Kidney (tissue), 14 donors: ENCODE measurements around the gene GAGE12J. TPM values are rescaled to one million over a fixed set of nuclear protein-coding genes. Genes with fewer than 3 reads are reported as not detected.
"Not testable (repeated sequence)": the region's sequence is repeated elsewhere in the genome, so short reads cannot be mapped to it uniquely, and the experiment has no call there.

ENCODE experiments used
- DNase-seq, 5 donors: peaks; one replicate each; pipeline ENCODE4 v3.0.0-alpha.2; 2013 to 2020
- FAIRE-seq: peaks from 2 replicates; lab custom pipeline; 2012; peaks lifted over from hg19 to GRCh38; lab: Jason Lieb, UNC
- H3K27ac ChIP-seq, 2 donors: one replicate each; pipeline ENCODE4 v1.7.0; 2013; ENCODE audit warnings: low read depth in 2 of 2, low read length in 2 of 2, inconsistent platforms in 1 of 2
- H3K27me3 ChIP-seq: one replicate; pipeline ENCODE4 v1.7.1; 2013; ENCODE audit warnings: low read length, inconsistent platforms; ENCODE audit not compliant: control insufficient read depth, insufficient read depth
- H3K36me3 ChIP-seq, 3 donors: one replicate each; pipeline versions ENCODE4 v1.7.0 to v1.7.1; 2013; ENCODE audit warnings: low read length in 3 of 3, control low read depth in 1 of 3, inconsistent platforms in 1 of 3; ENCODE audit not compliant: insufficient read depth in 3 of 3, control insufficient read depth in 2 of 3
- H3K4me1 ChIP-seq, 3 donors: one replicate each; pipeline versions ENCODE4 v1.7.0 to v1.7.1; 2013; ENCODE audit warnings: low read length in 3 of 3, inconsistent platforms in 1 of 3, low read depth in 1 of 3; ENCODE audit not compliant: control insufficient read depth in 2 of 3, insufficient read depth in 2 of 3
- H3K4me3 ChIP-seq, 3 donors: one replicate each; pipeline versions ENCODE4 v1.7.0 to v1.8.1; 2013; ENCODE audit warnings: low read length in 3 of 3, control low read depth in 1 of 3, inconsistent platforms in 1 of 3
- H3K9ac ChIP-seq, 3 donors: one replicate each; pipeline versions ENCODE4 v1.7.0 to v1.7.1; 2013; ENCODE audit warnings: low read length in 3 of 3, control low read depth in 1 of 3, inconsistent platforms in 1 of 3
- H3K9me3 ChIP-seq, 3 donors: one replicate each; pipeline versions ENCODE4 v1.7.0 to v1.7.1; 2013; ENCODE audit warnings: low read length in 3 of 3, control low read depth in 1 of 3, inconsistent platforms in 1 of 3; ENCODE audit not compliant: control insufficient read depth in 2 of 3, insufficient read depth in 1 of 3
- CTCF ChIP-seq: IDR thresholded peaks from 3 replicates; pipeline ENCODE4 v1.5.1; 2012; ENCODE audit warnings: mild to moderate bottlenecking, moderate library complexity, borderline replicate concordance; ENCODE audit not compliant: insufficient read depth; ENCODE audit errors: extremely low read depth
- intact Hi-C: fragments of 100-400 bp; cut with DNase I; formaldehyde crosslinking; loops from one replicate; pipeline ENCODE4 v1.11.1; 2022
- polyA plus RNA-seq: library from polyadenylated mRNA; stranded (reverse); fragments of 350-450 nt; fragmentation: Illumina TruSeq; extraction: RNeasy Lipid Tissue Mini Kit (QIAGEN cat#74804); gene quantifications from one replicate; pipeline ENCODE4 v1.2.3, GENCODE V29; 2014; ENCODE audit warnings: low read depth, low replicate concordance; ENCODE audit not compliant: insufficient read depth
- total RNA-seq: library from RNA; stranded (reverse); fragmentation: NEBNext Ultra II Directional; extraction: Animal tissue kit (Norgen Biotek cat#: 25700); gene quantifications from one replicate; pipeline ENCODE4 v1.2.1, GENCODE V29; 2021
- donor health status: control.
- donor health status: control.
- donor health status: control.
- donor health status: control.
- donor health status: control.
- donor health status: DM: yes; HTN: yes; CAD: no.
- donor health status: Normal renal cell carcinoma (clear cell type).

The GAGE12J gene
- total and polyA plus RNA-seq, 2 donors from 2014 or later = not detected

GRCh38 chrX:49292400-49293362 lies 29.2 kb upstream of the GAGE12J start:
- Histone ChIP-seq H3K4me3 (no peak overlapping the region), H3K27ac (no peak overlapping the region), H3K36me3 (no peaks in the 10 kb centered on the region), H3K9ac (no peak overlapping the region), H3K4me1 (no peaks in the 10 kb centered on the region), H3K9me3 (no peaks in the 10 kb centered on the region), H3K27me3 (no peaks in the 10 kb centered on the region)
- FAIRE-seq (no peak), DNase-seq (peak in 1 of 5 donors; percentile 61)
- intact Hi-C loops = no loop called here
- no peak for TF ChIP-seq CTCF

- H3K36me3 ChIP-seq, H3K4me3 ChIP-seq, DNase-seq, H3K9me3 ChIP-seq, FAIRE-seq, H3K9ac ChIP-seq, H3K27ac ChIP-seq, intact Hi-C loops, H3K27me3 ChIP-seq, H3K4me1 ChIP-seq: not testable (repeated sequence)
Measured at GRCh38 chrX:49299293-49299692, 22.5 kb upstream of the GAGE12J start.

GRCh38 chrX:49300703-49301102 lies 21.1 kb upstream of the GAGE12J start:
- intact Hi-C loops = no loop called here
- Histone ChIP-seq H3K4me1 (no peaks in the 10 kb centered on the region), H3K27me3 (no peaks in the 10 kb centered on the region), H3K9ac (no peak overlapping the region), H3K9me3 (no peaks in the 10 kb centered on the region), H3K27ac (no peak overlapping the region), H3K36me3 (no peaks in the 10 kb centered on the region), H3K4me3 (no peak overlapping the region)
- FAIRE-seq = no peak
- no peak for TF ChIP-seq CTCF
- no peak for DNase-seq

GRCh38 chrX:49303346-49303745 lies 18.5 kb upstream of the GAGE12J start, which contains the start of gene GAGE10:
Gene GAGE10, plus strand, starts transcription at chrX:49303646. Its CDS starts 1,214 bp downstream, at chrX:49304860.
- no peak for DNase-seq
- intact Hi-C loops = no loop called here
- Histone ChIP-seq H3K4me1 (no peaks in the 10 kb centered on the region), H3K27ac (no peak within 1 kb of the TSS), H3K36me3 (no peaks in the 10 kb centered on the region), H3K9me3 (no peaks in the 10 kb centered on the region), H3K27me3 (no peaks in the 10 kb centered on the region), H3K4me3 (no peak within 1 kb of the TSS), H3K9ac (no peak within 1 kb of the TSS)
- no peak for TF ChIP-seq CTCF
- FAIRE-seq = no peak

GRCh38 chrX:49307775-49308174 lies 14.1 kb upstream of the GAGE12J start:
- H3K4me3 ChIP-seq, H3K36me3 ChIP-seq, H3K27ac ChIP-seq, H3K27me3 ChIP-seq, H3K4me1 ChIP-seq, H3K9ac ChIP-seq, FAIRE-seq, intact Hi-C loops, DNase-seq, H3K9me3 ChIP-seq: not testable (repeated sequence)
